Breast epithelium (tissue), 3 donors: Measurements from ENCODE around the gene RINT1.

ENCODE experiments used
- POLR2AphosphoS5 ChIP-seq, 3 donors: sonication (generic); formaldehyde crosslinking; IDR thresholded peaks; one replicate each; pipeline ENCODE4 v1.6.1; 2017; ENCODE audit warnings: antibody characterized with exemption in 3 of 3
- TF ChIP-seq, protein P1 (sequence below), 3 donors: fragments of 450-650 bp; IDR thresholded peaks; one replicate each; pipeline ENCODE4 v1.5.1; 2016 to 2017; ENCODE audit warnings: antibody characterized with exemption in 3 of 3, mild to moderate bottlenecking in 3 of 3, moderate library complexity in 3 of 3

- no peak for TF ChIP-seq POLR2AphosphoS5 (IDR thresholded peaks at IDR 0.05)
- TF ChIP-seq, protein P1, sequence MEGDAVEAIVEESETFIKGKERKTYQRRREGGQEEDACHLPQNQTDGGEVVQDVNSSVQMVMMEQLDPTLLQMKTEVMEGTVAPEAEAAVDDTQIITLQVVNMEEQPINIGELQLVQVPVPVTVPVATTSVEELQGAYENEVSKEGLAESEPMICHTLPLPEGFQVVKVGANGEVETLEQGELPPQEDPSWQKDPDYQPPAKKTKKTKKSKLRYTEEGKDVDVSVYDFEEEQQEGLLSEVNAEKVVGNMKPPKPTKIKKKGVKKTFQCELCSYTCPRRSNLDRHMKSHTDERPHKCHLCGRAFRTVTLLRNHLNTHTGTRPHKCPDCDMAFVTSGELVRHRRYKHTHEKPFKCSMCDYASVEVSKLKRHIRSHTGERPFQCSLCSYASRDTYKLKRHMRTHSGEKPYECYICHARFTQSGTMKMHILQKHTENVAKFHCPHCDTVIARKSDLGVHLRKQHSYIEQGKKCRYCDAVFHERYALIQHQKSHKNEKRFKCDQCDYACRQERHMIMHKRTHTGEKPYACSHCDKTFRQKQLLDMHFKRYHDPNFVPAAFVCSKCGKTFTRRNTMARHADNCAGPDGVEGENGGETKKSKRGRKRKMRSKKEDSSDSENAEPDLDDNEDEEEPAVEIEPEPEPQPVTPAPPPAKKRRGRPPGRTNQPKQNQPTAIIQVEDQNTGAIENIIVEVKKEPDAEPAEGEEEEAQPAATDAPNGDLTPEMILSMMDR (IDR thresholded peaks at IDR 0.05), result no peak
Observed at GRCh38 chr7:105580022-105580740, 48.2 kb downstream of the RINT1 start.
